HTR-8/SVneo (cell line): ENCODE data around the gene TALDO1.

ENCODE experiments used
- DNase-seq: peaks from one replicate; pipeline ENCODE4 v3.0.0; 2011; ENCODE audit warnings: low spot score, mixed read lengths; ENCODE audit not compliant: insufficient read length
- FAIRE-seq: peaks from 2 replicates; lab custom pipeline; 2011; peaks lifted over from hg19 to GRCh38; lab: Jason Lieb, UNC

TALDO1 gene

DNA sequence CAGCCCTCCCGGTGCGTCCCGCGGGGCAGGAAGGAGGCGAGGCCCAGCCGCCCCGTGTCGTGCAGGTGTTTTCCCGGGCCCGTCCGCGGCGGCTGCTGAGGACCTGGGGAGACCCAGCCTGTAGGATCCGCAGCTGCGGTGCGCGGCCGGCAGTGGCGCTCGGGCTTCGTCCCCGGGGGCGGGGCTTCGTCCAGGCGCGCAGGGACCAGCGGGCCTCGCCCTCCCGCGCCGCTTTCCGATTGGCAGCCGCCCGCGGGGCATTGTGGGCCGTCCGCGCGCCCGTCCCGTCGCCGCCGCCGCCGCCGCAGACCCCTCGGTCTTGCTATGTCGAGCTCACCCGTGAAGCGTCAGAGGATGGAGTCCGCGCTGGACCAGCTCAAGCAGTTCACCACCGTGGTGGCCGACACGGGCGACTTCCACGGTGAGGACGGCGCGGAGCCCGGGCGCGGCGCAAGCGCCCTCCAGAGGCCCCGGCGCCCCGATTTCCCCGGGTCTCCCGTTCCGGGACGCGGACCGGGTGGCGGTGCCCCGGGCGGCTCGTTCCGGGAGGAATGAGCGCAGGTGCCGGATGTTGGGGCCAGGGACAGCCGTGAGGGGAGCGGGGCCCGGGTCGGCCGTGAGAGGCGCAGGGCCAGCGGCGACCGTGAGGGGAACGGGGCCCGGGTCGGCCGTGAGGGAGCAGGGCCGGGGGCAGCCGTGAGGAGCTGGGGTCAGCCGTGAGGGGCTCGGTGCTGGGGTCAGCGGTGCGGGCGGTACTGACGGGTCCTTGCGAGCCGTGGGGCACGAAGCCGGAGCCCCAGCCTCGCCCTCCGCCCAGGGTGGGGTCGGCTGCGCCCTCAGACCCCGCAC, at the start of gene TALDO1:
TALDO1 (plus strand) TSS at position 307 of the 849 bp plus-strand sequence; CDS start at position 325, 18 bp downstream.
- DNase-seq (peak; percentile 92), FAIRE-seq (peak; percentile 92)

DNA sequence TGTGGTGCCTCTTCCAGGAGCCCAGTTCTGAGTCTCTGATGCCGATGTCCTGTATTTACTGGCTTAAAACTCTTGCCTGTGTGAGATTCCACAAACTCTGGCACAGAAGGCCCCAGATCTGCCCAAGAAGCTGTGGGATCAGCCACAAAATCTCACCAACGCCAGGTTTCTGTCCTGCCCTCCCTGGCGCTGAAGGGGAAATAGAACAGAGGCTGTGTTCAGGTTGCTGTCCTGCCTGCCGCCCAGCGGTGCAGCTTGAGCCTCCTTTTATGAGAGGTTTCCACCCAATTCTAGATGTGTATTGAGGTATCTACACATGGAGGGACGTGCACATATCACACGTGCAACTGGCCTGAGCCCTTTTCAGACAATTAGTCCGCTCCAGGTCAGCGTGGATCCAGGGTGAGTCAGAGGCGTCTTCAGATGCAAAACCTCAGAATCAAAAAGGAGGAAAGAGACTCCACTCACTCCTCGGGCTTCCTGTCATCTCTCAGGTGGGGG, 49.4 kb upstream of the TALDO1 start:
- peak; percentile 28 for FAIRE-seq
- DNase-seq: no peak

DNA sequence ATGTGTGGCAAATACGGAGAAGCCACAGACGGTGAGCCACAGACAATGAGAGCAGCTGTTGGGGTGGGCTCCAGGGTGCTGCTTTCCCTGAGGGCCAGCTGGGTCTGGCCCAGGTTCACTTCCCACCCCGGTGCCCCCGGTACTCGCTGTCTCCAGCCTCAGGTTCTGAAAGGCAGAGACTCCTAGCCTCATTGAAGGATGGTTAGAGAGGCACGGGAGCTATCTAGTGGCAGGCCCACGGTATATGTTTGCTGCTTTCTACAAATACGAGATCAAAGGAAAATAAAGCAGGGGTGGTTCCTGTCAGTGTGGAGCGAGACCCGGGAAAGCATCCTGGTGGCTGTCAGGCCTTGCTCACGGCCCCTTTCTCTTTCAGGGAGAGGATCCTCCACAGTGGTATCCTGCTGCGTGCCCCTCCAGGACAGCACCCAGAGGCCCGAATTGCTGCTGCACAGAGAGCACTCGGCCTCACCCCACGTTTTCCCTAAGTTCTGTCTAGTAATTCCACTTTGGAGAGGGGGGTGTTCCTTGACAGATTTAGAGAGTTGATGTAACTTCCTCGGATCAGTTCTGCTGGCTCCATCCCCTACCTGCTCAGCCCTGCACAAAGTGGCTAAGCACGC, 48.7 kb upstream of the TALDO1 start:
- FAIRE-seq: no peak
- no peak for DNase-seq

GRCh38 chr11:699116-699508, 48.2 kb upstream of the TALDO1 start:
- FAIRE-seq: no peak
- no peak for DNase-seq

DNA sequence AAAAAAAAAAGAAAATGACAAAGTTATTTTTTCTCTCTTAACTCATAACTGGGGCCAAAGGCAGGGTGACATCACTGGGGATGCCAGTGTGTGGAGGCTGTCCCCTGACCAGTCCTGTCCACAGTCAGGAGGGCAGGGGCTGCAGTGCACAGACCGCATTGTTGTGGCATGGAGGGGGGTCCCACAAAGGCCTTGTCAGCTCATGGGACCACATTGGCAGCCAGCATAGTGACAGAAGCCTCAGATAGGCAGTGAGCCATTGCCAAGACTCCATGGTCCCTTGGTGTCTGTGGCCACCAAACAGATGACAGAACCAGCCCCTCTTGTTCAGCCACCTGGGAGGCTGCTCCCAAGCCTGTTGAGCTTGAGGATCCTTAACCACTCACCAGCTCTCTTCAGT, 47.5 kb upstream of the TALDO1 start:
- FAIRE-seq: no peak
- DNase-seq: no peak

- DNase-seq (no peak), FAIRE-seq (no peak)
Observed at GRCh38 chr11:701741-702461, 45.4 kb upstream of the TALDO1 start.

DNA sequence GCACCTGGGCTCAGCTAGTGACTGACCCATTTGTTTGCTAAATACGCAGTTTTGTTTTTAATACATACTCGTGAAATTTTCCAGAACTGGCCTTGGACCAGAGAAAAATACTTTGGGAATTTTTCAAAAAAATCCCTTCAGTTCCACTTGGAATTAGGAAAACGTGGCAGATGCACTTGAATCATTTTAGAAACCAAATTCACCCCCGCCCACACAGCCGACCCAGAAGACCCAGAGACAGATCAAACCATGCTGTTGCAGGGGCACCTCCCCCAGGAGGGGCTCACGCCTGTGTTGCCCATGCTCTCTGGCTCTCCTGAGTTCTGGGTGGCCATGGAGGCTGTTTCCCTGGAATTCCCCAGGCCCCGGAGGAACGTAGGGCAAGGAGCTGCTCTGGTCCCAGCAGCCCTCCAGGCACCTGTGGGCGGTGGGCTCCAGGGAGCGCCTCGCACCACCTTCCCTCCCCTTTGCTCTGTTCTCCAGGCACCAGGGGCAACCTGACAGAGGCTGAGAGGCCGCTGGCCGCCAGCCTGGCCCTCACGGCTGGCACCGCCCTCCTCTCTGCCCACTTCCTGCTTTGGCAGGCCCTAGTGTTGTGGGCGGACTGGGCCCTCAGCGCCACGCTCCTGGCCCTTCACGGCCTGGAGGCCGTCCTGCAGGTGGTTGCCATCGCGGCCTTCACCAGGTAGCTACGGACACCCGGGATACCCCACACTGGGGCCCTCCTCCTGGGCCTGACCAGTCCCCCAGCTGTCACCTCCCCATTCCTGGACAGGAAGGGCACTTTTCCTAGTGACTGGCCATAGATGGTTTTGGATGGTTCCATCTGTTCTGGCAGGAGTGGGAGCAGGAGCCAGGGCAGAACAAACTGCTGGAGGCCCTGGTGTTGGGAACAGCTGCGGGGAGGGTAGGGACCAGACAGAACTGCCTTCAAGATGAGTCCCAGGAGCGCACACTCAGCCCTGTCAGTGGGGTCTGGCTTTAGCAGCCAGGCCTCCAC, 44.5 kb upstream of the TALDO1 start:
- no peak for DNase-seq
- FAIRE-seq: no peak

DNA sequence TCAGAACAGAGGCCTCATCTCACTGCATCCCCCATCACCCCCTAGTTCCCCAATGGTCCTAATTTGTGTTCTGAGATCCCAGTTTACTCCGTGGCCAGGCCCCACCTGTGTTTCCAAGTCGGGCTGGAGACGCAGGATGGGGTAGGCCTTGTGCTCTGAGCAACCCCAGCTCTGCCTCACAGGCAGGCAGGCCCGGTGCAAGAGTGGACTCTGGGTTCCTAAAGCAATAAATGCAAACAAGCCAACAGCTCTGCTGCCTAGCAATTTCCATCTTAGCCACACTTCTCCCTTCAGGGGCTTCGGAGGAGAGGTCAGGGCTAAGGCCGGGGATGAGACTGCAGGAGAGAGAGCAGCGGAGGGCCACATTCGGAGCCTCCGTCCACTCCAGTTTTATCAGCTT, 43.8 kb upstream of the TALDO1 start:
- DNase-seq (no peak), FAIRE-seq (no peak)

DNA sequence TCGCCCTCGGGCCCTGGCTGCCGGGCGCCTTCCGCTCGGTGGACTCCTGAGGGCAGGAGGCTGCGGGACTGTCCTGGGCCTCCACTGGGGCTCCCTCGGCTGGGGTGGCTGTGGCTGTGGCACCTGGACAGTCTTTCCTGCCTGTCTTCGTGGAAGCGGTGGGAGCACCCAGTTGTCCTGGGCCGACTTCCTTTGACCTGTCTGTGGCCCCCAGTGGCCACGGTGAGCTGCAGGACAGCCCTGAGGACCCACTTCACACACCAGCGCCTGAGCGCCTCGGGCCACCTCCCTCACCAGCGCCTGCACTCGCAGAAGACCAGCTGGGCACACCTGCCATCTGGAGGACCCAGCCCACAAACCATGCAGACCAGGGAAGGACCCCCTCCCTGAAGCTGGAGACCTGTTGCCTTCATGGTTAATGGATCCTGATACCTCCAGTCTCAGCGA, 43.0 kb upstream of the TALDO1 start:
- DNase-seq: no peak
- FAIRE-seq: no peak

DNA sequence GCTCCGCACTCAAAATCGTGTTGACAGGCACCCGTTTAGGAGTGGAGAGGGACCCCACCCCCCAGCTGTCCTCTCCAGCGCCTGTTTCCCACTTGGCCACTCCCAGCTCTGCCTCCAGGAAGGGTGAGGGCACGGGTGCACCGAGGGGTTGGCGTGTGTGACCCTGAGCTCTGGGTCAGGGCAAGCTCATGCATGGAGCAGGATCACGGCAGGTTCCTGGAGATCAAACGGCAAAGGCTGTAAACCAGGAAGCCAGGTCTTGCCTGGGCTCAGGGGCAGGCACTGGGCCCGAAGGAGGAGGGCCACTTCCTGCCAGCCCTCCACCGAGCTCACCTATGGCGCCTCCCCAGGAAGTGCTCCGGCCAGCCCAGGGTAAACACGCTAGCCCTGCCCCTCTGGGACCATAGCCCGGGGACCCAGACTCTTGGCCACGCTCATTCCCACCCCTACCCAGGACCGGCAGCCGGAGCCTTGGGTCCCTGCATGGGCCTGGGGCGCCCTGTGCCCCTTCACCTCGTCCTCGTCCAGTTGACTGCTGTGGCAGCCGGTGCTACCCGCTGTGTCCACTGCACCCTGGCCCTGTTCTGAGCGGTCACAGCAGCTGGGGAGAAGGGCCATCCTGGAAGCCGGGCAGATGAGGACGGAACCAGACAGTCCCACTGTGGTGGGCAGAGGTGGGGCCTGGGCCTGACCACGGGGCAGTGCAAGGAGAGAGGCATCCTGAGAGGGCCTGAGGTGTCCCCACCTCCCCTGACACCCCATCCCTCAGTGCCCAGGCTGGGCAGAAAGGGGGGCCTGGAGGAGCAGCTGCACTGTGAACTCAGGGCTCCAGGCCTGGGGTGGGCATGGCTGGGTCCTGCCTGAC, 42.3 kb upstream of the TALDO1 start:
- DNase-seq: no peak
- no peak for FAIRE-seq

GRCh38 chr11:705646-706438, 41.4 kb upstream of the TALDO1 start, which contains the start of gene EPS8L2:
TSS of gene EPS8L2 (plus strand) at chr11:706231. CDS start at chr11:709408, 3,177 bp downstream.
- DNase-seq (no peak), FAIRE-seq (no peak)

DNA sequence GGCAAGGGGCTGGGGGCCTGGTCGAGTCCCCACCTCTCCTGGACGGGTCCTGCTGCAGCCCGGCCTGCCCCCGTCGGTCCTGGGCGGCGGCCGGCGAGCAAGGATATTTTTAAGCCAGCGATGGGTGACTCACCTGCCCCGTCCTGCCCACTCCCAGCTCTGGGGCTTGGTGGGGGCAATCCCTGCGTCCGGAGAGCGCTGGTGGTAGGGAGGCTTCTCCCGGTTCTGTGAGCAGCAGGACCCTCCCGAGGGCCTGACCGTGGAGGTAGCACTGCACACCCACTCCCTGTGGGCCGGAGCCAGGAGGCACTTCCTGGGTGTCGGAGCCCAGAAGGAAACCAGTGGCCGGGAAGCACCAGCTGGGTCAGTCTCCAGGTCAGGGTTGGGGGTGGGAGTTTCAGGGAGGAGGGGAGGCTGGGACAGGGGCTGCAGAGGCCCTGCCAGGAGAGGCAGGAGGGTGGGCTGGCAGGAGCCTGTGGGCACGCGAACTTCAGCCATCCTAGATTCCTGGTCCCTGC, 40.8 kb upstream of the TALDO1 start:
- DNase-seq (no peak), FAIRE-seq (peak; percentile 54)

DNA sequence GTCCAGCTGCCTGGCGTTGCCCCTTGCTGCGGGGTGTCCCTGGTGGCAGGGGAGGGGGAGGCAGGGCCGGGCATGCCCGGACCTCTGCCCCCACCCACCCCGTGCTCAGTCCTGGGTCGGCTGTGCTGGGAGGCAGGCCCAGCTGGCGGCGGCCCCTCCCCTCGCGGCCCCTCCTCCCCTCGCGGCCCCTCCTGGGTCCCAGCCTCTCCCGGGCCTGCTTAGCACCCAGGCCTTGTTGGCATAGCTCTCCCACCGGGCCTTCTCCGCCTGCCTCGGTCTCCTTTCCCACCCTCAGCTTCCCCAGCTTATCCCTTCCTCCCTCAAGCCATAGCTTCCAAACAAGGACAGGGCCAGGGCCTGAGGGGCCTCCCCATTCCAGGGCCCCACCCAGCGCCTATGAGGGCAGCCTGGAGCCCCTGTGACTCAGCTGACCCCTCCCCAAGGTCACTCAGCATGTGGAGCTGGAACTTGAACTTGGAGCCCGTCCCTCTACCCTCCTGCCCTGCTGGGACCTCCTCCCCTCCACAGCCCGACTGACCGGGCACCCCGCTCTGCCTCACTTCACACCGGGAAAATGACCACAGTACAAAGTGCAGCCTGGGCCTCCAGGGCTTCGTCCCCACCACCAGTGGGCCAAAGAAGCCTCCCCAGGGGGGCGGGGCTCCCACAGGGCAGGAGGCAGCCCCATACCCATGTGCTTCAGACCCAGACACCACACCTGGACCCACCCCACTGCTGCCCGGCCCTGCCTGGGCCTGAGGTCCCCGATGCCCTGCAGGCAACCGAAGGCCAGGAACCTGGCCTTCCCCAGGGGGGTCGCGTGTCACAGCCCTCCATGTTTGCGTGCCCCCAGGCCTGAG, 40.1 kb upstream of the TALDO1 start:
- FAIRE-seq: peak; percentile 89
- DNase-seq: peak; percentile 70

GRCh38 chr11:707817-708420, 39.3 kb upstream of the TALDO1 start:
- no peak for FAIRE-seq
- no peak for DNase-seq

DNA sequence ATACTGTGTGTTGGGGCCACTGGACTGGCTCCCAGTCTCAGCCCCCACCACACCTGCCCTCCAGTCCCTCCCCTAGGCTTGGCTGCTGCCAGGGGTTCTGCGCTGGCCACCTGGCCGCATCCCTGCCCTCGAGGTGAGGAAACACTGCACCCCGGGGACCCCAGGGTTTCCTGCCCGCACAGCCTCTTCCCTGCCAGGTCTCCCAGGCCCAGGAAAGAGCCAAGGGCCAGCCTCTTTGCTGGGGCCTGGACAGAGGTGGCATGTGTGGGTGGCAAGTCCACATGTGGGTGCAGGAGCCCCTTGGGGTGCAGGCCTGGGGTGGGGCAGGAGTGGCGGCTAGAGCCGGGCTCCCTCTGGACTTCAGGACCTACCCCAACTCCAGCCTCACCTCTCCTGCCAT, 38.8 kb upstream of the TALDO1 start:
- FAIRE-seq (no peak), DNase-seq (no peak)
